OCI-LY7 (cell line): ENCODE data around the gene OAS1.
"Not testable (repeated sequence)": the region's sequence is repeated elsewhere in the genome, so short reads cannot be mapped to it uniquely, and the experiment has no call there.

Experiments used
- EZH2phosphoT487 ChIP-seq: fragments of 200-600 bp; sonication (generic); IDR thresholded peaks from 2 replicates; pipeline ENCODE4 v1.6.1; 2018; ENCODE audit warnings: low read depth, borderline replicate concordance, mild to moderate bottlenecking, mixed run types, antibody characterized with exemption, low read length, moderate library complexity, mixed read lengths
- TF ChIP-seq, protein P1 (sequence below): fragments of 200-600 bp; sonication (generic); conservative IDR thresholded peaks from 2 replicates; pipeline ENCODE4 v1.5.1; 2014; ENCODE audit warnings: mild to moderate bottlenecking, antibody characterized with exemption, low read length, moderate library complexity, mixed read lengths

DNA sequence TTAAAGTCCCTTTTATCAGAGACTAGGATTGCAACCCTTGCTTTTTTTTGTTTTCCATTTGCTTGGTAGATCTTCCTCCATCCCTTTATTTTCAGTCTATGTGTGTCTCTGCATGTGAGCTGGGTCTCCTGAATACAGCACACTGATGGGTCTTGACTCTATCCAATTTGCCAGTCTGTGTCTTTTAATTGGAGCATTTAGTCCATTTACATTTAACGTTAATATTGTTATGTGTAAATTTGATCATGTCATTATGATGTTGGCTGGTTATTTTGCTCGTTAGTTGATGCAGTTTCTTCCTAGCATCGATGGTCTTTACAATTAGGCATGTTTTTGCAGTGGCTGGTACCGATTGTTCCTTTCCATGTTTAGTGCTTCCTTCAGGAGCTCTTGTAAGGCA is 50.4 kb downstream of the OAS1 start:
- TF ChIP-seq, protein P1, sequence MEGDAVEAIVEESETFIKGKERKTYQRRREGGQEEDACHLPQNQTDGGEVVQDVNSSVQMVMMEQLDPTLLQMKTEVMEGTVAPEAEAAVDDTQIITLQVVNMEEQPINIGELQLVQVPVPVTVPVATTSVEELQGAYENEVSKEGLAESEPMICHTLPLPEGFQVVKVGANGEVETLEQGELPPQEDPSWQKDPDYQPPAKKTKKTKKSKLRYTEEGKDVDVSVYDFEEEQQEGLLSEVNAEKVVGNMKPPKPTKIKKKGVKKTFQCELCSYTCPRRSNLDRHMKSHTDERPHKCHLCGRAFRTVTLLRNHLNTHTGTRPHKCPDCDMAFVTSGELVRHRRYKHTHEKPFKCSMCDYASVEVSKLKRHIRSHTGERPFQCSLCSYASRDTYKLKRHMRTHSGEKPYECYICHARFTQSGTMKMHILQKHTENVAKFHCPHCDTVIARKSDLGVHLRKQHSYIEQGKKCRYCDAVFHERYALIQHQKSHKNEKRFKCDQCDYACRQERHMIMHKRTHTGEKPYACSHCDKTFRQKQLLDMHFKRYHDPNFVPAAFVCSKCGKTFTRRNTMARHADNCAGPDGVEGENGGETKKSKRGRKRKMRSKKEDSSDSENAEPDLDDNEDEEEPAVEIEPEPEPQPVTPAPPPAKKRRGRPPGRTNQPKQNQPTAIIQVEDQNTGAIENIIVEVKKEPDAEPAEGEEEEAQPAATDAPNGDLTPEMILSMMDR = not testable (repeated sequence)
- TF ChIP-seq EZH2phosphoT487 = not testable (repeated sequence)
